ENCODE data around the gene PLXDC1. TPM values are rescaled to one million over a fixed set of nuclear protein-coding genes. Genes with fewer than 3 reads are reported as not detected.
A peak's percentile ranks its signal among the peaks of the same experiment; 100 is the strongest.

PLXDC1 gene
- total RNA-seq, 4 donors from 2014 or later: 0.49 to 4.5 (median 2.4) TPM

- H3K4me1 ChIP-seq: no peaks in the 10 kb centered on the region
- intact Hi-C loops (cut with DNase I; ENCODE audit: low total_unique reads): no loop called here
- peak overlapping the region in 3 of 4 donors; percentile 14 to 54 (median 29) for H3K27ac ChIP-seq
- in situ Hi-C loops (cut with MboI; ENCODE audit: low sequenced_read_pairs in 4 of 4): no loop called here
- TF ChIP-seq POLR2A (IDR thresholded peaks at IDR 0.05) (no peak), CTCF (IDR thresholded peaks at IDR 0.05 in 4 of 5, conservative IDR thresholded peaks at IDR 0.05 in 1 of 5) (no peak)
- ATAC-seq (no peak), DNase-seq (no peak)
- no peaks in the 10 kb centered on the region for H3K9me3 ChIP-seq
- H3K27me3 ChIP-seq: no peaks in the 10 kb centered on the region
- no peaks in the 10 kb centered on the region for H3K36me3 ChIP-seq
- H3K4me3 ChIP-seq: no peak overlapping the region
Observed at GRCh38 chr17:39014795-39015545, 136.5 kb downstream of the PLXDC1 start.

- peak overlapping the region in 3 of 4 donors; percentile 14 to 54 (median 29) for H3K27ac ChIP-seq
- intact Hi-C loops (cut with DNase I; ENCODE audit: low total_unique reads): no loop called here
- in situ Hi-C loops (cut with MboI; ENCODE audit: low sequenced_read_pairs in 4 of 4): no loop called here
- no peak for TF ChIP-seq POLR2A (IDR thresholded peaks at IDR 0.05)
- no peak for TF ChIP-seq CTCF (IDR thresholded peaks at IDR 0.05 in 4 of 5, conservative IDR thresholded peaks at IDR 0.05 in 1 of 5)
- H3K9me3 ChIP-seq: no peaks in the 10 kb centered on the region
- no peaks in the 10 kb centered on the region for H3K27me3 ChIP-seq
- H3K4me1 ChIP-seq: no peaks in the 10 kb centered on the region
- DNase-seq (no peak), ATAC-seq (no peak)
- no peak overlapping the region for H3K4me3 ChIP-seq
- H3K36me3 ChIP-seq: no peaks in the 10 kb centered on the region
Observed at GRCh38 chr17:39014044-39014794, 137.2 kb downstream of the PLXDC1 start.

Other genes with a start within 250 kb of the PLXDC1 start
- gene FBXO47, start 184.2 kb downstream of the PLXDC1 start, total RNA-seq: not detected
- gene ARL5C, start 14.5 kb upstream of the PLXDC1 start, total RNA-seq: under 1 TPM in 2 of 4 donors, not detected in 2; 0.20 to 0.22 TPM
- 100 to 1,000 TPM; 236 to 432 (median 340) TPM for gene CACNB1, start 46.0 kb upstream of the PLXDC1 start, total RNA-seq
- 1,000 to 10,000 TPM; 1,960 to 2,584 (median 2,358) TPM for gene RPL19, start 48.6 kb upstream of the PLXDC1 start, total RNA-seq
- gene STAC2, start 74.3 kb upstream of the PLXDC1 start, total RNA-seq: not detected
- 10 to 100 TPM; 10.4 to 15.4 (median 13.1) TPM for gene FBXL20, start 250.0 kb upstream of the PLXDC1 start, total RNA-seq

Measured in gastrocnemius medialis (tissue), 4 donors.